Skin of body (tissue), 2 donors: ENCODE results near the gene IL33. TPM values are rescaled to one million over a fixed set of nuclear protein-coding genes. Genes with fewer than 3 reads are reported as not detected.

Source experiments
- DNase-seq: peaks from one replicate; lab custom pipeline; 2025; lab: John Stamatoyannopoulos, UW
- total RNA-seq: library from RNA; depleted of rRNA; stranded (reverse); fragments of >200 nt; gene quantifications from one replicate; pipeline ENCODE4 v1.2.3, GENCODE V29; 2014

IL33 gene
- total RNA-seq, 1 donor from 2014 or later = 28.1 TPM

DNA sequence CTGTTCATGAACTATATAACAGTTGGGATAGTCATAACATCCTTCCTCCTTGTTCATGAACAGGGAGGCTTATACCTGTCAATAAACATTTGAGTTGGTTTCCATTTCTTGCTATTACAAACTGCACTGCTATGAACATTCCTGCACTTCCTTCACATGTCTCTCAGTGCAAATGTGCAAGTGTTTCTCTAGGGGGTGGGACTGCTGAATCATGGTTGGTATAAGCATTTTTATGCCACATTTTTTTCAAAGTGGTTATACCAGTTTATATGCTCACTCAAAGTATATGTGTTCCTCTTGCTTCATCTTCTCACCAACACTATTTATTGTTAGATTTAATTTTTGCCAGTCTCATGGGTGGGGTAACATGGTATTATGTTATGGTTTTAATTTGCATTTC is 86.8 kb downstream of the IL33 start:
- DNase-seq = no peak

DNA sequence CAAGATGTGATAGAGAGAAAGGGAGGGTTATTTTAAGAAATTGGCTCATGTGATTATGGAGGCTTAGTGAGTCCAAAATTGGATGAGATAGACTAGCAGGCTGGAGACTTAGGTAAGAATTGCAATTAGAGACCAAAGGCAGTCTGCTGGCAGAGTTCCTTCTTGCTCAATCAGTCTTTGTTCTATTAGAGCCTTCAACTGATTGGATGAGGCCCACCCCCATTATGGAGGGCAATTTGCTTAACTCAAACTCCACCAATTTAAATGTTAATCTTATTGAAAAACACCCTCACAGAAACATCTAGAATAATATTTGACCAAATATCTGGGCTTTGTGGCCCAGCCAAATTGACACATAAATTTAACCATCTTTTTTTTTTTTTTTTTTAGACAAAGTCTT is 88.6 kb downstream of the IL33 start:
- DNase-seq = no peak

DNA sequence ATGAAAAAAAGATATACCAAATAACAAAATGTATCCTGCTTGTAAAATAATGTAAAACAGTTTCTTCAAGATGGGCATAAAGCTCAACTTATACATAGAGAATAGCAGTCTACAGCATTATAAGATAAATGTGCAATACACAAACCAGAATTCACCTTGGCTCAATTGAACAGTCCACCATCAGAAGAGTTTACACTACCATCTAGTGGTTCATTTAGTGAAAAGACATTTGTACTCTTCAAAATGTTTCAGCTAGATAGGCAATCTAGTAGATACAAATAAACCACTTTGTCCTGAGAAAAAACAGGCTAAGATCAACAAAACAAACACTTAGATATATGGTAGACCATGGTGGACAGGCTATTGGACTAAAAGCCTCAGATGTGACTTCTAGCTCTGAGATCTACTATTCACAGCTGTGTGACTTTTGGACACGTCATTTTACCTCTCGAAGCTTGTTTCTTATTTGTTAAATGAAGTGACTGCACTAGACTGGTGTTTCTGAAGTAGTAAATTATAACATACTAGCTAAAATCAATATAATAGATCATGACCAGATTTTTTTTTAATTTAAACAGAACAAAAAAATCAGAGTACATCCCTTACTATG is 90.5 kb downstream of the IL33 start:
- DNase-seq = no peak

Other genes starting within 250 kb of the IL33 start
- gene RANBP6, start 200.2 kb upstream of the IL33 start, total RNA-seq = 27.2 TPM
- gene TPD52L3, start 112.6 kb downstream of the IL33 start, total RNA-seq = not detected
- 49.9 TPM for gene UHRF2, start 197.4 kb downstream of the IL33 start, total RNA-seq